H1 (cell line): ENCODE results near the gene TGM5. TPM values are rescaled to one million over a fixed set of nuclear protein-coding genes. Genes with fewer than 3 reads are reported as not detected.

Source experiments
- ASH2L ChIP-seq: fragments of 200-600, 300-600 bp; sonication (generic); IDR thresholded peaks from one replicate; pipeline ENCODE4 v1.7.1; 2017; ENCODE audit warnings: low read length
- KDM1A ChIP-seq: fragments of 200-600, 300-600 bp; sonication (generic); IDR thresholded peaks from 2 replicates; pipeline ENCODE4 v1.7.1; 2016; ENCODE audit warnings: mild to moderate bottlenecking, low read length, borderline replicate concordance
- POLR2A ChIP-seq, 2 experiments: IDR thresholded peaks; 1 replicate in 1 of 2; 2 replicates in 1 of 2; pipeline ENCODE4 v1.6.1; 2011; ENCODE audit warnings: low read depth in 2 of 2, low read length in 2 of 2, mild to moderate bottlenecking in 2 of 2; ENCODE audit errors: control extremely low read depth in 1 of 2
- RAD21 ChIP-seq, 2 experiments: IDR thresholded peaks in 1 of 2; conservative IDR thresholded peaks in 1 of 2; 2 replicates each; pipeline ENCODE4 v1.6.1; 2011; ENCODE audit warnings: low read depth in 2 of 2, low read length in 2 of 2, improper control_type of control experiment in 1 of 2, inconsistent platforms in 1 of 2, mild to moderate bottlenecking in 1 of 2, moderate library complexity in 1 of 2
- SP4 ChIP-seq: IDR thresholded peaks from 2 replicates; pipeline ENCODE4 v1.6.1; 2012; ENCODE audit warnings: low read length, inconsistent platforms
- SUZ12 ChIP-seq: fragments of 200-600 bp; sonication (generic); IDR thresholded peaks from 2 replicates; pipeline ENCODE4 v1.6.1; 2012; ENCODE audit warnings: mild to moderate bottlenecking, inconsistent platforms, low read length, moderate library complexity, mixed read lengths
- TAF1 ChIP-seq: IDR thresholded peaks from 2 replicates; pipeline ENCODE4 v1.6.1; 2011; ENCODE audit warnings: mild to moderate bottlenecking, low read depth, low read length
- polyA plus RNA-seq, 7 experiments: library from polyadenylated mRNA; depleted of rRNA in 3 of 7; stranded (reverse) in 5 of 7; unstranded in 2 of 7; fragments of >200 nt in 5 of 7; fragments of 200-250 nt in 2 of 7; gene quantifications; 1 replicate in 5 of 7; 2 replicates in 1 of 7; 4 replicates in 1 of 7; pipeline versions ENCODE4 v1.2.1 to v1.2.3, GENCODE V29; 2011 to 2013; ENCODE audit warnings: missing spikeins in 2 of 7, mixed read lengths in 2 of 7
- small RNA-seq: library from polyadenylated mRNA; stranded (forward); fragments of <200 nt; extraction: miRNeasy Mini kit (QIAGEN cat#:217004); gene quantifications from one replicate; pipeline ENCODE3, GENCODE V24; 2013; ENCODE audit not compliant: insufficient read depth
- total RNA-seq: library from RNA; stranded (reverse); fragmentation: NEBNext Ultra II Directional; extraction: Animal tissue kit (Norgen Biotek cat#: 25700); gene quantifications from 2 replicates; pipeline ENCODE4 v1.2.1, GENCODE V29; 2021

Gene TGM5
- total and polyA plus RNA-seq, 2 of the 8 experiments (the other 6 are each of a cell fraction or from before 2014, with no cell fraction given), result not detected

DNA sequence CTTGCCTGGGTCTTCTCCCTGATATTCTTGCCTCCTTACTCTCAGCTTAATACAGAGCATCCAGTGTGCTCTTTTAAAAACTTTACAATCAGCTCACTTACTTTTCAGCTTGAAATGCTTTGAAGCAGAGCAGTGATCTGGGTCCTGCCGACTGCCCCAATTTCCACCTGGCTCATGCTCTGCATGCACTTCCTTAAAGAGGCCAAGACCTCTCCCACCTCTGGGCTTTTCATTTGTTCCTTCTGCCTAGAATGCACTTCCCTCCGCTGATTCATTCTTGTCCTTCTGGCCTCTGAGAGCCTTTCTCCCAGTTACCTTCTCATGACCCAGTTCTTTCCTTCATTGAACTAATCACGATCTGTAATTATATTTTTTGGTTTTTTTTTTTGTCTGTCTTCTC lies 83.5 kb downstream of the TGM5 start (continued):
- TF ChIP-seq SUZ12, result no peak
- no peak for TF ChIP-seq TAF1
- no peak for TF ChIP-seq POLR2A (IDR thresholded peaks at IDR 0.05; ENCODE audit: control extremely low read depth in 1 of 2, low read depth in 2 of 2, low read length in 2 of 2)
- TF ChIP-seq SP4, result no peak
- no peak for TF ChIP-seq RAD21 (IDR thresholded peaks at IDR 0.05 in 1 of 2, conservative IDR thresholded peaks at IDR 0.05 in 1 of 2; ENCODE audit: low read depth in 2 of 2, low read length in 2 of 2)
- no peak for TF ChIP-seq ASH2L
- no peak for TF ChIP-seq KDM1A

Small RNA genes lying within 50 kb of the gene (small RNA-seq; reads per million reads assigned to genes)
- gene RF00019, result not detected

Other genes starting within 250 kb of the TGM5 start
- gene UBR1, start 160.9 kb downstream of the TGM5 start, total RNA-seq, result 18.7 and 20.2 TPM in 2 replicates
- 2.5 and 3.7 TPM in 2 replicates for gene UBR1, start 160.9 kb downstream of the TGM5 start, polyA plus RNA-seq (2011; rRNA removed)
- 3.5 and 4.0 TPM in 2 replicates for gene TMEM62, start 133.3 kb downstream of the TGM5 start, total RNA-seq
- gene TMEM62, start 133.3 kb downstream of the TGM5 start, polyA plus RNA-seq (2011; rRNA removed), result 2.0 TPM in 2 replicates
- 23.4 TPM in 2 replicates for gene CCNDBP1, start 81.5 kb downstream of the TGM5 start, total RNA-seq
- 29.0 and 41.7 TPM in 2 replicates for gene CCNDBP1, start 81.5 kb downstream of the TGM5 start, polyA plus RNA-seq (2011; rRNA removed)
- gene EPB42, start 45.9 kb downstream of the TGM5 start, total RNA-seq, result not detected in 2 replicates
- gene EPB42, start 45.9 kb downstream of the TGM5 start, polyA plus RNA-seq (2011; rRNA removed), result not detected in 2 replicates
- gene TGM7, start 35.3 kb upstream of the TGM5 start, total RNA-seq, result not detected in 2 replicates
- gene TGM7, start 35.3 kb upstream of the TGM5 start, polyA plus RNA-seq (2011; rRNA removed), result 0.05 TPM in 1 of 2 replicates, not detected in the other
- gene LCMT2, start 63.6 kb upstream of the TGM5 start, total RNA-seq, result 9.3 and 11.2 TPM in 2 replicates
- gene LCMT2, start 63.6 kb upstream of the TGM5 start, polyA plus RNA-seq (2011; rRNA removed), result 7.1 and 11.9 TPM in 2 replicates
- 38.6 and 41.3 TPM in 2 replicates for gene ZSCAN29, start 104.1 kb upstream of the TGM5 start, total RNA-seq
- gene ZSCAN29, start 104.1 kb upstream of the TGM5 start, polyA plus RNA-seq (2011; rRNA removed), result 6.4 and 9.5 TPM in 2 replicates
- 23.1 and 23.4 TPM in 2 replicates for gene TUBGCP4, start 104.2 kb upstream of the TGM5 start, total RNA-seq
- gene TUBGCP4, start 104.2 kb upstream of the TGM5 start, polyA plus RNA-seq (2011; rRNA removed), result 7.2 and 7.3 TPM in 2 replicates
- 63.6 and 68.5 TPM in 2 replicates for gene TP53BP1, start 226.2 kb upstream of the TGM5 start, total RNA-seq
- gene TP53BP1, start 226.2 kb upstream of the TGM5 start, polyA plus RNA-seq (2011; rRNA removed), result 24.8 and 34.1 TPM in 2 replicates